Measurements from ENCODE around the gene IQCH. TPM values are rescaled to one million over a fixed set of nuclear protein-coding genes. Genes with fewer than 3 reads are reported as not detected.
"Not testable (repeated sequence)": the region's sequence is repeated elsewhere in the genome, so short reads cannot be mapped to it uniquely, and the experiment has no call there.

IQCH gene
- total RNA-seq, 2 donors from 2014 or later, result 3.6 to 3.7 TPM

- Mint-ChIP-seq H3K27me3 (ENCODE audit: low read depth) (no peaks in the 10 kb centered on the region), H3K9me3 (no peaks in the 10 kb centered on the region), H3K4me3 (no peak overlapping the region), H3K4me1 (ENCODE audit: low read depth) (no peaks in the 10 kb centered on the region), H3K36me3 (ENCODE audit: insufficient read depth in 2 of 2) (no peaks in the 10 kb centered on the region), H3K27ac (no peak overlapping the region)
- ATAC-seq (replicated peaks in 1 of 2), result no peak
- peak; percentile 16 to 44 for DNase-seq
These were observed 179.0 kb downstream of the IQCH start for GRCh38 chr15:67433495-67434099.

- not testable (repeated sequence) for H3K36me3 Mint-ChIP-seq (ENCODE audit: insufficient read depth in 2 of 2); H3K27ac Mint-ChIP-seq; ATAC-seq (replicated peaks in 1 of 2); DNase-seq; H3K4me3 Mint-ChIP-seq; H3K27me3 Mint-ChIP-seq (ENCODE audit: low read depth); H3K9me3 Mint-ChIP-seq; H3K4me1 Mint-ChIP-seq (ENCODE audit: low read depth)
These were observed 182.0 kb downstream of the IQCH start for GRCh38 chr15:67436351-67437250.

- Mint-ChIP-seq H3K9me3 (peaks cover 0 to 2% of the 10 kb centered on the region in 2 donors), H3K27ac (no peak overlapping the region), H3K27me3 (ENCODE audit: low read depth) (no peaks in the 10 kb centered on the region), H3K4me3 (no peak overlapping the region), H3K4me1 (ENCODE audit: low read depth) (no peaks in the 10 kb centered on the region), H3K36me3 (ENCODE audit: insufficient read depth in 2 of 2) (peaks cover 0 to 2% of the 10 kb centered on the region in 2 donors)
- no peak for ATAC-seq (replicated peaks in 1 of 2)
- no peak for DNase-seq
These were observed 189.5 kb downstream of the IQCH start for GRCh38 chr15:67444100-67444499.

GRCh38 chr15:67446449-67446848 is 191.9 kb downstream of the IQCH start:
- Mint-ChIP-seq H3K36me3 (ENCODE audit: insufficient read depth in 2 of 2) (peaks cover 0 to 2% of the 10 kb centered on the region in 2 donors), H3K4me3 (no peak overlapping the region)
- DNase-seq, result no peak

GRCh38 chr15:67448372-67448771 is 193.8 kb downstream of the IQCH start:
- not testable (repeated sequence) for H3K4me1 Mint-ChIP-seq (ENCODE audit: low read depth); H3K4me3 Mint-ChIP-seq; H3K27ac Mint-ChIP-seq; DNase-seq; ATAC-seq (replicated peaks in 1 of 2); H3K36me3 Mint-ChIP-seq (ENCODE audit: insufficient read depth in 2 of 2); H3K9me3 Mint-ChIP-seq; H3K27me3 Mint-ChIP-seq (ENCODE audit: low read depth)

More at GRCh38 chr15:67446449-67446848, 191.9 kb downstream of the IQCH start:
- ATAC-seq (replicated peaks in 1 of 2), result no peak
- H3K4me1 Mint-ChIP-seq (ENCODE audit: low read depth), result no peaks in the 10 kb centered on the region
- H3K9me3 Mint-ChIP-seq, result no peaks in the 10 kb centered on the region
- no peaks in the 10 kb centered on the region for H3K27me3 Mint-ChIP-seq (ENCODE audit: low read depth)
- H3K27ac Mint-ChIP-seq, result no peak overlapping the region

GRCh38 chr15:67453703-67454102 is 199.1 kb downstream of the IQCH start:
- not testable (repeated sequence) for DNase-seq; H3K27ac Mint-ChIP-seq; H3K4me1 Mint-ChIP-seq (ENCODE audit: low read depth); H3K4me3 Mint-ChIP-seq; H3K27me3 Mint-ChIP-seq (ENCODE audit: low read depth); H3K36me3 Mint-ChIP-seq (ENCODE audit: insufficient read depth in 2 of 2); H3K9me3 Mint-ChIP-seq; ATAC-seq (replicated peaks in 1 of 2)

- Mint-ChIP-seq H3K4me1 (ENCODE audit: low read depth) (no peaks in the 10 kb centered on the region), H3K4me3 (no peak overlapping the region), H3K27ac (no peak overlapping the region), H3K27me3 (ENCODE audit: low read depth) (no peaks in the 10 kb centered on the region), H3K9me3 (no peaks in the 10 kb centered on the region), H3K36me3 (ENCODE audit: insufficient read depth in 2 of 2) (no peaks in the 10 kb centered on the region)
- ATAC-seq (replicated peaks in 1 of 2) (peak; percentile 87), DNase-seq (peak; percentile 86 to 87)
These were observed 202.3 kb downstream of the IQCH start for GRCh38 chr15:67456677-67457529.

- ATAC-seq (replicated peaks in 1 of 2) (no peak), DNase-seq (no peak)
- no peaks in the 10 kb centered on the region for H3K9me3 Mint-ChIP-seq
- no peak overlapping the region for H3K4me3 Mint-ChIP-seq
- H3K4me1 Mint-ChIP-seq (ENCODE audit: low read depth), result no peaks in the 10 kb centered on the region
- H3K27ac Mint-ChIP-seq, result no peak overlapping the region
- H3K27me3 Mint-ChIP-seq (ENCODE audit: low read depth), result no peaks in the 10 kb centered on the region
- no peaks in the 10 kb centered on the region for H3K36me3 Mint-ChIP-seq (ENCODE audit: insufficient read depth in 2 of 2)
These were observed 203.9 kb downstream of the IQCH start for GRCh38 chr15:67458331-67459029.

GRCh38 chr15:67460521-67460920 is 205.9 kb downstream of the IQCH start:
- Mint-ChIP-seq H3K4me1 (ENCODE audit: low read depth) (no peaks in the 10 kb centered on the region), H3K27me3 (ENCODE audit: low read depth) (no peaks in the 10 kb centered on the region), H3K36me3 (ENCODE audit: insufficient read depth in 2 of 2) (no peaks in the 10 kb centered on the region), H3K4me3 (no peak overlapping the region), H3K27ac (no peak overlapping the region), H3K9me3 (no peaks in the 10 kb centered on the region)
- DNase-seq, result no peak
- no peak for ATAC-seq (replicated peaks in 1 of 2)

GRCh38 chr15:67461735-67462134 is 207.1 kb downstream of the IQCH start:
- ATAC-seq (replicated peaks in 1 of 2), result no peak
- Mint-ChIP-seq H3K4me1 (ENCODE audit: low read depth) (no peaks in the 10 kb centered on the region), H3K9me3 (no peaks in the 10 kb centered on the region), H3K27ac (no peak overlapping the region), H3K27me3 (ENCODE audit: low read depth) (no peaks in the 10 kb centered on the region), H3K36me3 (ENCODE audit: insufficient read depth in 2 of 2) (no peaks in the 10 kb centered on the region), H3K4me3 (no peak overlapping the region)
- DNase-seq, result no peak

GRCh38 chr15:67462875-67463274 is 208.3 kb downstream of the IQCH start:
- no peak for ATAC-seq (replicated peaks in 1 of 2)
- no peaks in the 10 kb centered on the region for H3K9me3 Mint-ChIP-seq
- no peak overlapping the region for H3K27ac Mint-ChIP-seq
- H3K4me3 Mint-ChIP-seq, result no peak overlapping the region
- H3K4me1 Mint-ChIP-seq (ENCODE audit: low read depth), result no peaks in the 10 kb centered on the region
- no peak for DNase-seq
- no peaks in the 10 kb centered on the region for H3K36me3 Mint-ChIP-seq (ENCODE audit: insufficient read depth in 2 of 2)
- H3K27me3 Mint-ChIP-seq (ENCODE audit: low read depth), result no peaks in the 10 kb centered on the region

GRCh38 chr15:67463488-67463887 is 208.9 kb downstream of the IQCH start:
- Mint-ChIP-seq H3K4me1 (ENCODE audit: low read depth) (no peaks in the 10 kb centered on the region), H3K36me3 (ENCODE audit: insufficient read depth in 2 of 2) (no peaks in the 10 kb centered on the region), H3K27me3 (ENCODE audit: low read depth) (no peaks in the 10 kb centered on the region), H3K4me3 (no peak overlapping the region), H3K27ac (no peak overlapping the region), H3K9me3 (no peaks in the 10 kb centered on the region)
- ATAC-seq (replicated peaks in 1 of 2), result no peak
- DNase-seq, result no peak

Data from activated T-cell treated with anti-CD3 and anti-CD28 coated beads, Interleukin-2, amount 50 U/mL, for 72 hours (primary cell).